GM23338 (cell line): Measurements from ENCODE around the gene ANKS1B. TPM values are rescaled to one million over a fixed set of nuclear protein-coding genes. Genes with fewer than 3 reads are reported as not detected.

Experiments
- ATAC-seq: fragments of 200-7000 bp; cut with Tn5 transposase; 3 replicates; pipeline ENCODE4 v1.9.1; 2020
- DNase-seq: peaks from one replicate; pipeline ENCODE4 v3.0.0-alpha.2; 2015; ENCODE audit warnings: low spot score
- H2AFZ ChIP-seq: fragments of 200-600 bp; sonication (generic); 2 replicates; pipeline ENCODE4 v1.8.0; 2016; ENCODE audit warnings: antibody characterized with exemption, mild to moderate bottlenecking, moderate library complexity
- H3F3A ChIP-seq: fragments of 200-600 bp; sonication (generic); replicated peaks from 2 replicates; pipeline ENCODE4 v1.8.0; 2017; ENCODE audit warnings: antibody characterized with exemption, mixed run types, low read depth
- H3K27ac ChIP-seq: fragments of 200-600 bp; sonication (generic); 2 replicates; pipeline ENCODE4 v1.6.1; 2016; ENCODE audit warnings: low read depth
- H3K27me3 ChIP-seq: fragments of 200-600 bp; sonication (generic); 2 replicates; pipeline ENCODE4 v1.8.0; 2016; ENCODE audit warnings: mild to moderate bottlenecking, mixed run types, moderate library complexity; ENCODE audit not compliant: insufficient read depth
- H3K36me3 ChIP-seq: fragments of 200-600 bp; sonication (generic); 2 replicates; pipeline ENCODE4 v1.8.0; 2016; ENCODE audit warnings: mild to moderate bottlenecking; ENCODE audit not compliant: insufficient read depth
- H3K4me1 ChIP-seq: fragments of 200-600 bp; sonication (generic); 2 replicates; pipeline ENCODE4 v1.8.0; 2016; ENCODE audit warnings: mild to moderate bottlenecking, moderate library complexity; ENCODE audit not compliant: insufficient read depth
- H3K4me2 ChIP-seq: fragments of 200-600 bp; sonication (generic); 2 replicates; pipeline ENCODE4 v1.7.1; 2017; ENCODE audit warnings: mixed run types
- H3K4me3 ChIP-seq: fragments of 200-600 bp; sonication (generic); 2 replicates; pipeline ENCODE4 v1.6.1; 2016; ENCODE audit warnings: mixed run types
- H3K79me2 ChIP-seq: fragments of 200-600 bp; sonication (generic); replicated peaks from 2 replicates; pipeline ENCODE4 v1.8.0; 2017; ENCODE audit warnings: mild to moderate bottlenecking; ENCODE audit not compliant: insufficient read depth
- H3K9me2 ChIP-seq: fragments of 200-600 bp; sonication (generic); 2 replicates; pipeline ENCODE4 v1.8.0; 2017; ENCODE audit not compliant: insufficient read depth
- H4K20me1 ChIP-seq: fragments of 200-600 bp; sonication (generic); replicated peaks from 2 replicates; pipeline ENCODE4 v1.8.0; 2017; ENCODE audit warnings: mild to moderate bottlenecking; ENCODE audit not compliant: insufficient read depth
- H3K27ac Mint-ChIP-seq: 2 replicates; pipeline ENCODE4 v1.8.0; 2020; ENCODE audit warnings: inconsistent platforms, mild to moderate bottlenecking, moderate library complexity, mixed read lengths
- H3K27me3 Mint-ChIP-seq: 3 replicates; pipeline ENCODE4 v1.8.0; 2022; ENCODE audit warnings: low read depth, mild to moderate bottlenecking, moderate library complexity, mixed read lengths, inconsistent platforms; ENCODE audit not compliant: insufficient read depth, poor library complexity
- H3K36me3 Mint-ChIP-seq: 3 replicates; pipeline ENCODE4 v1.8.0; 2021; ENCODE audit warnings: low read depth, mild to moderate bottlenecking, inconsistent platforms, moderate library complexity, mixed read lengths
- H3K4me1 Mint-ChIP-seq: 3 replicates; pipeline ENCODE4 v1.8.0; 2020; ENCODE audit warnings: mild to moderate bottlenecking, inconsistent platforms, mixed read lengths
- H3K4me3 Mint-ChIP-seq: 3 replicates; pipeline ENCODE4 v1.8.0; 2021; ENCODE audit warnings: moderate library complexity, mild to moderate bottlenecking, inconsistent platforms, mixed read lengths
- H3K9me3 Mint-ChIP-seq: 3 replicates; pipeline ENCODE4 v1.8.0; 2020; ENCODE audit warnings: moderate library complexity, mild to moderate bottlenecking, inconsistent platforms, mixed read lengths
- CREB1 ChIP-seq: fragments of 250-450 bp; sonication (Bioruptor Pico); IDR thresholded peaks from 2 replicates; pipeline ENCODE4 v1.5.0; 2020; ENCODE audit warnings: low read depth, mild to moderate bottlenecking, moderate library complexity
- EZH2phosphoT487 ChIP-seq: fragments of 200-600 bp; sonication (generic); IDR thresholded peaks from one replicate; pipeline ENCODE4 v1.8.1; 2018; ENCODE audit warnings: antibody characterized with exemption; ENCODE audit not compliant: unreplicated experiment
- STAT1 ChIP-seq: IDR thresholded peaks from one replicate; pipeline ENCODE4 v1.6.1; 2016; ENCODE audit warnings: antibody characterized with exemption; ENCODE audit not compliant: unreplicated experiment
- ZNF331 ChIP-seq: fragments of 250-450 bp; sonication (Bioruptor Pico); IDR thresholded peaks from 2 replicates; pipeline ENCODE4 v1.5.0; 2020; ENCODE audit warnings: low read depth, mild to moderate bottlenecking, moderate library complexity
- polyA plus RNA-seq: library from polyadenylated mRNA; unstranded; fragments of >200 nt; fragmentation: Nextera tagmentation; extraction: Ambion mirVana; gene quantifications from 2 replicates; pipeline ENCODE4 v1.2.1, GENCODE V29; 2016
- total RNA-seq: library from RNA; depleted of rRNA; stranded (reverse); fragments of >200 nt; shearing (Covaris generic); gene quantifications from 2 replicates; pipeline ENCODE4 v1.2.3, GENCODE V29; 2014
- TF ChIP-seq, protein P1 (sequence below): IDR thresholded peaks from 2 replicates; pipeline ENCODE4 v1.6.1; 2016; ENCODE audit warnings: antibody characterized with exemption
- TF ChIP-seq, protein P2 (sequence below), 2 experiments: fragments of 200-600 bp in 1 of 2; sonication (generic) in 1 of 2; conservative IDR thresholded peaks; 2 replicates each; pipeline versions ENCODE4 v1.5.1 to v1.6.1; 2016 to 2017; ENCODE audit warnings: antibody characterized with exemption in 2 of 2, low read depth in 2 of 2, mild to moderate bottlenecking in 2 of 2, moderate library complexity in 1 of 2
- TF ChIP-seq, protein P3 (sequence below): fragments of 250-450 bp; sonication (Bioruptor Pico); IDR thresholded peaks from 2 replicates; pipeline ENCODE4 v1.5.0; 2020; ENCODE audit warnings: mild to moderate bottlenecking, moderate library complexity

The ANKS1B gene
- total and polyA plus RNA-seq, 2 experiments from 2014 or later = 4.3 to 5.8 TPM

DNA sequence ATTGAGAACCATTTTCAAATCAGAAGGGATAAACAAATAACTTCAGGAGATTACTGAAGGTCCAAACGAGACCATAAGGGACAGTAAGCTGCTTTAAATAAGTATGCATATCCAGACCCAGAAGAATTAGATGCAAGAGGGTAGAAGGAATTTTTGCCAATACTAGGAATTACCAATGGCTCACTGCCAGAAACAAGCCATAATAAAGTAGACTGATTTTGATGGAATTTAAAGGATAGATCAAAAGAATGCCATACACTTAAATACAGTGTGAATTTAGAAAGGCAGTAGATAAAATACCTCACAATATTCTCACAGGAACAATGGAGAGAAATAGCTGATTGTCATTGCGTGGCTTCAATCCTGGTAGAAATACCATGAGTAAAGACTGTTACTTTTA is 5.3 kb downstream of the ANKS1B start:
- H3K4me2 ChIP-seq = no peak overlapping the region
- Mint-ChIP-seq H3K4me1 (peaks cover 20% of the 10 kb centered on the region), H3K4me3 (no peak overlapping the region), H3K27me3 (peaks cover 13% of the 10 kb centered on the region), H3K9me3 (no peaks in the 10 kb centered on the region), H3K27ac (no peak overlapping the region), H3K36me3 (no peaks in the 10 kb centered on the region)
- no peak overlapping the region for H3K27ac ChIP-seq
- H4K20me1 ChIP-seq = no peaks in the 10 kb centered on the region
- H3F3A ChIP-seq = no peaks in the 10 kb centered on the region
- H3K4me3 ChIP-seq = no peak overlapping the region
- H3K27me3 ChIP-seq = peaks cover 13% of the 10 kb centered on the region
- peaks cover 4% of the 10 kb centered on the region; the same call in 1 of the 2 replicates for H3K4me1 ChIP-seq
- DNase-seq (no peak), ATAC-seq (no peak)
- no peaks in the 10 kb centered on the region for H3K9me2 ChIP-seq
- TF ChIP-seq, protein P1, sequence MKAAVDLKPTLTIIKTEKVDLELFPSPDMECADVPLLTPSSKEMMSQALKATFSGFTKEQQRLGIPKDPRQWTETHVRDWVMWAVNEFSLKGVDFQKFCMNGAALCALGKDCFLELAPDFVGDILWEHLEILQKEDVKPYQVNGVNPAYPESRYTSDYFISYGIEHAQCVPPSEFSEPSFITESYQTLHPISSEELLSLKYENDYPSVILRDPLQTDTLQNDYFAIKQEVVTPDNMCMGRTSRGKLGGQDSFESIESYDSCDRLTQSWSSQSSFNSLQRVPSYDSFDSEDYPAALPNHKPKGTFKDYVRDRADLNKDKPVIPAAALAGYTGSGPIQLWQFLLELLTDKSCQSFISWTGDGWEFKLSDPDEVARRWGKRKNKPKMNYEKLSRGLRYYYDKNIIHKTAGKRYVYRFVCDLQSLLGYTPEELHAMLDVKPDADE = no peak
- TF ChIP-seq EZH2phosphoT487 (no peak), STAT1 (no peak)
- TF ChIP-seq, protein P2, sequence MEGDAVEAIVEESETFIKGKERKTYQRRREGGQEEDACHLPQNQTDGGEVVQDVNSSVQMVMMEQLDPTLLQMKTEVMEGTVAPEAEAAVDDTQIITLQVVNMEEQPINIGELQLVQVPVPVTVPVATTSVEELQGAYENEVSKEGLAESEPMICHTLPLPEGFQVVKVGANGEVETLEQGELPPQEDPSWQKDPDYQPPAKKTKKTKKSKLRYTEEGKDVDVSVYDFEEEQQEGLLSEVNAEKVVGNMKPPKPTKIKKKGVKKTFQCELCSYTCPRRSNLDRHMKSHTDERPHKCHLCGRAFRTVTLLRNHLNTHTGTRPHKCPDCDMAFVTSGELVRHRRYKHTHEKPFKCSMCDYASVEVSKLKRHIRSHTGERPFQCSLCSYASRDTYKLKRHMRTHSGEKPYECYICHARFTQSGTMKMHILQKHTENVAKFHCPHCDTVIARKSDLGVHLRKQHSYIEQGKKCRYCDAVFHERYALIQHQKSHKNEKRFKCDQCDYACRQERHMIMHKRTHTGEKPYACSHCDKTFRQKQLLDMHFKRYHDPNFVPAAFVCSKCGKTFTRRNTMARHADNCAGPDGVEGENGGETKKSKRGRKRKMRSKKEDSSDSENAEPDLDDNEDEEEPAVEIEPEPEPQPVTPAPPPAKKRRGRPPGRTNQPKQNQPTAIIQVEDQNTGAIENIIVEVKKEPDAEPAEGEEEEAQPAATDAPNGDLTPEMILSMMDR (conservative IDR thresholded peaks at IDR 0.05; ENCODE audit: low read depth in 2 of 2) = no peak
- H2AFZ ChIP-seq = no peak overlapping the region
- no peaks in the 10 kb centered on the region for H3K36me3 ChIP-seq
- no peaks in the 10 kb centered on the region for H3K79me2 ChIP-seq

DNA sequence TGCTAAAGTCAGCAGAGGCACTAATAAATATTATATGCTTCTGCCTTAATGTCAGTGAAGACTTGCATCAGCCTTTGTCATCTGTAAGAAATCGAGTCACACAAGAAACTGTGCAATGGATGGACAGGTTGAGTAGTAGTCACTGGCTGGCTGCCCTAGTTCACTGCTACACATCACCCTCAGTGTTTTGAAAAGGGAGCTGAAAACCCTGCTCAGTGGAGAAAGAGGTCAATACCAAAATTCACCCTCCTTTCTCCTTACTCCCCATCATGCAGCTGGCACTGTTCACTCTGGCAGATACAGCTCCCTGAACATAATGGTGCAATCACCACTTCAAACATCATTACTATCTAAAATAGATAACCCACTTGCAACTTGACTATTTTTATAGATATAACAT is 6.6 kb downstream of the ANKS1B start:
- H3K4me3 ChIP-seq = no peak overlapping the region
- H3K27ac ChIP-seq = no peak overlapping the region
- Mint-ChIP-seq H3K27ac (no peak overlapping the region; the same call in 1 of the 2 replicates), H3K36me3 (no peaks in the 10 kb centered on the region), H3K27me3 (peaks cover under 1% of the 10 kb centered on the region), H3K4me3 (no peak overlapping the region), H3K4me1 (peaks cover 13% of the 10 kb centered on the region; the same call in 2 of the 3 replicates), H3K9me3 (no peaks in the 10 kb centered on the region)
- H2AFZ ChIP-seq = no peak overlapping the region
- peaks cover 5% of the 10 kb centered on the region; the same call in 1 of the 2 replicates for H3K27me3 ChIP-seq
- no peaks in the 10 kb centered on the region for H3K79me2 ChIP-seq
- H3K4me2 ChIP-seq = no peak overlapping the region
- H3K9me2 ChIP-seq = no peaks in the 10 kb centered on the region
- H3F3A ChIP-seq = no peaks in the 10 kb centered on the region
- peaks cover under 1% of the 10 kb centered on the region; the same call in 1 of the 2 replicates for H3K4me1 ChIP-seq
- H3K36me3 ChIP-seq = no peaks in the 10 kb centered on the region
- ATAC-seq (no peak), DNase-seq (no peak)
- TF ChIP-seq CREB1 (CRISPR knock-in tag) (no peak), ZNF331 (CRISPR knock-in tag) (no peak)
- TF ChIP-seq, protein P3, sequence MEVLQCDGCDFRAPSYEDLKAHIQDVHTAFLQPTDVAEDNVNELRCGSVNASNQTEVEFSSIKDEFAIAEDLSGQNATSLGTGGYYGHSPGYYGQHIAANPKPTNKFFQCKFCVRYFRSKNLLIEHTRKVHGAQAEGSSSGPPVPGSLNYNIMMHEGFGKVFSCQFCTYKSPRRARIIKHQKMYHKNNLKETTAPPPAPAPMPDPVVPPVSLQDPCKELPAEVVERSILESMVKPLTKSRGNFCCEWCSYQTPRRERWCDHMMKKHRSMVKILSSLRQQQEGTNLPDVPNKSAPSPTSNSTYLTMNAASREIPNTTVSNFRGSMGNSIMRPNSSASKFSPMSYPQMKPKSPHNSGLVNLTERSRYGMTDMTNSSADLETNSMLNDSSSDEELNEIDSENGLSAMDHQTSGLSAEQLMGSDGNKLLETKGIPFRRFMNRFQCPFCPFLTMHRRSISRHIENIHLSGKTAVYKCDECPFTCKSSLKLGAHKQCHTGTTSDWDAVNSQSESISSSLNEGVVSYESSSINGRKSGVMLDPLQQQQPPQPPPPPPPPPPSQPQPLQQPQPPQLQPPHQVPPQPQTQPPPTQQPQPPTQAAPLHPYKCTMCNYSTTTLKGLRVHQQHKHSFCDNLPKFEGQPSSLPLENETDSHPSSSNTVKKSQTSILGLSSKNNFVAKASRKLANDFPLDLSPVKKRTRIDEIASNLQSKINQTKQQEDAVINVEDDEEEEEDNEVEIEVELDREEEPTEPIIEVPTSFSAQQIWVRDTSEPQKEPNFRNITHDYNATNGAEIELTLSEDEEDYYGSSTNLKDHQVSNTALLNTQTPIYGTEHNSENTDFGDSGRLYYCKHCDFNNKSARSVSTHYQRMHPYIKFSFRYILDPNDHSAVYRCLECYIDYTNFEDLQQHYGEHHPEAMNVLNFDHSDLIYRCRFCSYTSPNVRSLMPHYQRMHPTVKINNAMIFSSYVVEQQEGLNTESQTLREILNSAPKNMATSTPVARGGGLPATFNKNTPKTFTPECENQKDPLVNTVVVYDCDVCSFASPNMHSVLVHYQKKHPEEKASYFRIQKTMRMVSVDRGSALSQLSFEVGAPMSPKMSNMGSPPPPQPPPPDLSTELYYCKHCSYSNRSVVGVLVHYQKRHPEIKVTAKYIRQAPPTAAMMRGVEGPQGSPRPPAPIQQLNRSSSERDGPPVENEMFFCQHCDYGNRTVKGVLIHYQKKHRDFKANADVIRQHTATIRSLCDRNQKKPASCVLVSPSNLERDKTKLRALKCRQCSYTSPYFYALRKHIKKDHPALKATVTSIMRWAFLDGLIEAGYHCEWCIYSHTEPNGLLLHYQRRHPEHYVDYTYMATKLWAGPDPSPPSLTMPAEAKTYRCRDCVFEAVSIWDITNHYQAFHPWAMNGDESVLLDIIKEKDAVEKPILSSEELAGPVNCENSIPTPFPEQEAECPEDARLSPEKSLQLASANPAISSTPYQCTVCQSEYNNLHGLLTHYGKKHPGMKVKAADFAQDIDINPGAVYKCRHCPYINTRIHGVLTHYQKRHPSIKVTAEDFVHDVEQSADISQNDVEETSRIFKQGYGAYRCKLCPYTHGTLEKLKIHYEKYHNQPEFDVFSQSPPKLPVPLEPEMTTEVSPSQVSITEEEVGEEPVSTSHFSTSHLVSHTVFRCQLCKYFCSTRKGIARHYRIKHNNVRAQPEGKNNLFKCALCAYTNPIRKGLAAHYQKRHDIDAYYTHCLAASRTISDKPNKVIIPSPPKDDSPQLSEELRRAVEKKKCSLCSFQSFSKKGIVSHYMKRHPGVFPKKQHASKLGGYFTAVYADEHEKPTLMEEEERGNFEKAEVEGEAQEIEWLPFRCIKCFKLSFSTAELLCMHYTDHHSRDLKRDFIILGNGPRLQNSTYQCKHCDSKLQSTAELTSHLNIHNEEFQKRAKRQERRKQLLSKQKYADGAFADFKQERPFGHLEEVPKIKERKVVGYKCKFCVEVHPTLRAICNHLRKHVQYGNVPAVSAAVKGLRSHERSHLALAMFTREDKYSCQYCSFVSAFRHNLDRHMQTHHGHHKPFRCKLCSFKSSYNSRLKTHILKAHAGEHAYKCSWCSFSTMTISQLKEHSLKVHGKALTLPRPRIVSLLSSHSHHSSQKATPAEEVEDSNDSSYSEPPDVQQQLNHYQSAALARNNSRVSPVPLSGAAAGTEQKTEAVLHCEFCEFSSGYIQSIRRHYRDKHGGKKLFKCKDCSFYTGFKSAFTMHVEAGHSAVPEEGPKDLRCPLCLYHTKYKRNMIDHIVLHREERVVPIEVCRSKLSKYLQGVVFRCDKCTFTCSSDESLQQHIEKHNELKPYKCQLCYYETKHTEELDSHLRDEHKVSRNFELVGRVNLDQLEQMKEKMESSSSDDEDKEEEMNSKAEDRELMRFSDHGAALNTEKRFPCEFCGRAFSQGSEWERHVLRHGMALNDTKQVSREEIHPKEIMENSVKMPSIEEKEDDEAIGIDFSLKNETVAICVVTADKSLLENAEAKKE (CRISPR knock-in tag) = no peak
- TF ChIP-seq, protein P1 = no peak
- no peaks in the 10 kb centered on the region for H4K20me1 ChIP-seq
